K562 (cell line): ENCODE data around the gene PIK3CB. TPM values are rescaled to one million over a fixed set of nuclear protein-coding genes. Genes with fewer than 3 reads are reported as not detected.

Source experiments
- BCL6 ChIP-seq: fragments of 250-450 bp; sonication (Bioruptor Pico); IDR thresholded peaks from 2 replicates; pipeline ENCODE4 v1.4.0; 2020
- BHLHE40 ChIP-seq: IDR thresholded peaks from 2 replicates; pipeline ENCODE4 v1.6.1; 2011; ENCODE audit warnings: low read length, improper control_type of control experiment
- COPS2 ChIP-seq: fragments of 450-650 bp; conservative IDR thresholded peaks from 2 replicates; pipeline ENCODE4 v1.6.1; 2016; ENCODE audit warnings: mild to moderate bottlenecking, moderate library complexity
- CREB1 ChIP-seq, 2 experiments: sonication (generic) in 1 of 2; formaldehyde crosslinking in 1 of 2; IDR thresholded peaks; 2 replicates each; pipeline versions ENCODE4 v1.6.1 to v1.8.0; 2012 to 2022; ENCODE audit warnings: inconsistent platforms in 1 of 2, mild to moderate bottlenecking in 1 of 2, missing genetic modification reagents in 1 of 2, moderate library complexity in 1 of 2
- ETV5 ChIP-seq: sonication (generic); formaldehyde crosslinking; IDR thresholded peaks from 2 replicates; pipeline ENCODE4 v1.4.0; 2020; ENCODE audit warnings: low read depth, mild to moderate bottlenecking, missing genetic modification reagents
- GATA2 ChIP-seq: sonication (generic); formaldehyde crosslinking; IDR thresholded peaks from 2 replicates; pipeline ENCODE4 v1.4.0; 2020; ENCODE audit warnings: mild to moderate bottlenecking, missing genetic modification reagents
- GTF2E2 ChIP-seq: fragments of 200-800 bp; sonication (Bioruptor generic); IDR thresholded peaks from 2 replicates; pipeline ENCODE4 v1.6.1; 2016; ENCODE audit warnings: missing genetic modification characterization, missing compliant biosample characterization
- GTF2F1 ChIP-seq: IDR thresholded peaks from 2 replicates; pipeline ENCODE4 v1.6.1; 2011; ENCODE audit warnings: low read depth, low read length, improper control_type of control experiment
- HES1 ChIP-seq: fragments of 450-650 bp; IDR thresholded peaks from 2 replicates; pipeline ENCODE4 v1.6.1; 2016; ENCODE audit warnings: low read depth, mild to moderate bottlenecking, moderate library complexity
- HNRNPUL1 ChIP-seq: fragments of 200-400 bp; formaldehyde crosslinking; IDR thresholded peaks from 2 replicates; pipeline ENCODE4 v1.6.1; 2017; ENCODE audit warnings: low read length
- JUNB ChIP-seq: fragments of 450-650 bp; formaldehyde crosslinking; conservative IDR thresholded peaks from 2 replicates; pipeline ENCODE4 v1.4.0; 2020; ENCODE audit warnings: mild to moderate bottlenecking
- MXD1 ChIP-seq: fragments of 250-450 bp; sonication (Bioruptor Pico); IDR thresholded peaks from 2 replicates; pipeline ENCODE4 v1.8.0; 2021; ENCODE audit warnings: borderline replicate concordance, mild to moderate bottlenecking, moderate library complexity; ENCODE audit not compliant: poor library complexity, severe bottlenecking
- NBN ChIP-seq: fragments of 450-650 bp; IDR thresholded peaks from 2 replicates; pipeline ENCODE4 v1.6.1; 2016; ENCODE audit warnings: low read depth, mild to moderate bottlenecking
- NRF1 ChIP-seq, 2 experiments: fragments of 450-650 bp; IDR thresholded peaks in 1 of 2; conservative IDR thresholded peaks in 1 of 2; 2 replicates each; pipeline ENCODE4 v1.6.1; 2014; ENCODE audit warnings: mild to moderate bottlenecking in 2 of 2
- SLC30A9 ChIP-seq: fragments of 250-450 bp; sonication (Bioruptor Pico); IDR thresholded peaks from 2 replicates; pipeline ENCODE4 v1.8.0; 2022; ENCODE audit warnings: mild to moderate bottlenecking, moderate library complexity
- SRSF3 ChIP-seq: fragments of 200-400 bp; formaldehyde crosslinking; IDR thresholded peaks from 2 replicates; pipeline ENCODE4 v1.6.1; 2016; ENCODE audit warnings: mild to moderate bottlenecking, low read length, moderate library complexity; ENCODE audit not compliant: insufficient read depth
- ZBTB43 ChIP-seq: sonication (generic); formaldehyde crosslinking; IDR thresholded peaks from 2 replicates; pipeline ENCODE4 v1.8.0; 2023; ENCODE audit warnings: mild to moderate bottlenecking, missing genetic modification reagents
- ZFX ChIP-seq: sonication (generic); formaldehyde crosslinking; IDR thresholded peaks from 2 replicates; pipeline ENCODE4 v1.8.0; 2022; ENCODE audit warnings: mild to moderate bottlenecking, missing genetic modification reagents, moderate library complexity
- ZNF165 ChIP-seq: fragments of 250-450 bp; sonication (Bioruptor Pico); IDR thresholded peaks from 2 replicates; pipeline ENCODE4 v1.4.0; 2020; ENCODE audit warnings: borderline replicate concordance
- ZNF282 ChIP-seq: sonication (generic); formaldehyde crosslinking; IDR thresholded peaks from 2 replicates; pipeline ENCODE4 v1.8.1; 2023; ENCODE audit warnings: missing genetic modification reagents
- polyA plus RNA-seq, 8 experiments: library from polyadenylated mRNA; depleted of rRNA in 4 of 8; stranded (reverse) in 5 of 8; unstranded in 3 of 8; fragments of >200 nt; fragmentation: Nextera tagmentation in 2 of 8; fragmentation: Illumina TruSeq in 1 of 8; extraction: Ambion mirVana in 2 of 8; extraction: Trizol in 1 of 8; gene quantifications; 2 replicates each; pipeline versions ENCODE4 v1.2.1 to v1.2.3, GENCODE V29; 2011 to 2014; ENCODE audit warnings: inconsistent platforms in 1 of 8, missing spikeins in 1 of 8
- total RNA-seq, 7 experiments: library from RNA; depleted of rRNA in 6 of 7; stranded (reverse); fragments of >200 nt in 6 of 7; fragmentation: Illumina TruSeq in 2 of 7; extraction: Trizol in 2 of 7; gene quantifications; 2 replicates each; pipeline versions ENCODE4 v1.2.1 to v1.2.3, GENCODE V29; 2011 to 2021; ENCODE audit warnings: low replicate concordance in 1 of 7
- TF ChIP-seq, protein P1 (sequence below): fragments of 250-450 bp; sonication (Bioruptor Pico); IDR thresholded peaks from 2 replicates; pipeline ENCODE4 v1.4.0; 2020; ENCODE audit warnings: mild to moderate bottlenecking, moderate library complexity

PIK3CB gene
- total and polyA plus RNA-seq, 9 of the 15 experiments (the other 6 are each of a cell fraction or from before 2014, with no cell fraction given), result 15.3 to 62.6 (median 28.3) TPM

DNA sequence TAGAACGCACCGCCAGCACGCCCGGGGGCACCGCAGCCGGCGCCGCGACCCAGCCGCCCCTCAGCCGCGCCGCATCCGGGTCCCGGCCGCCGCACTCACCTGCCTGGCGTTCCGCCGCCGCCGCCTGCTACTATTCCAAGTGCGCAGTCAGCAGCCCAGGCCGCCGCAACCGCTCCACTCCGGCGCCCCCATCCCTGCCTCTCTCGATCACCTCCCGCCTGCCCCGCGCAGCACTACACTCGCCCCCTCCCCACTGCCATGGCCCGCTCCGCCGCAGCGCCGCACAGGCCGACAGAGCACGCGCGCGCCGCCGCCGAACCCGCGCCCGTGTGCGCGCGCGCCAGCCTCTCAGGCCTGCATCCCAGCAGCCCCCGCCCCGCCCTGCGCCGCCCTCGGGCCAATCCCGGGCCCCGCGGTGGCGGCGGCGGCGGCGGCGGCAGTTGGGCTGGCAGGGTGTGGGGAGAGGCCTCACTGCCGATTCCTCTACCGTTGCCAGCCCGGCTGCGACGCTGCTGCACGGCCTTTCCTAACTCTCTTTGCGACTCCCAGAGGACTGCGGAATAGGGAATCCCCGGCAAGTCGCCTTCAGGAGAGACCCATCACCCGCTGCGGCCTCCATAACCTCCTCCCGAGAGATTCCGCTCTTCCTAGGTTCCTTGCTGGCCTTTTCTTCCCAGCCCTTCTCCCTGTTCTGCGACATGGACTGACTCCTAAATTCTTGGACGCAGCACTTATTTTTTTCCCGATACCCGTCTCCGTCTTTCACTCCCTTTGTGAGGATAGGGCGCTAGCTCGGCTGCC lies at the start of gene PIK3CB (continued):
- TF ChIP-seq NBN, result peak; percentile 45; the same call in 1 of the 2 replicates
- TF ChIP-seq GATA2 (CRISPR knock-in tag), result no peak
- TF ChIP-seq, protein P1, sequence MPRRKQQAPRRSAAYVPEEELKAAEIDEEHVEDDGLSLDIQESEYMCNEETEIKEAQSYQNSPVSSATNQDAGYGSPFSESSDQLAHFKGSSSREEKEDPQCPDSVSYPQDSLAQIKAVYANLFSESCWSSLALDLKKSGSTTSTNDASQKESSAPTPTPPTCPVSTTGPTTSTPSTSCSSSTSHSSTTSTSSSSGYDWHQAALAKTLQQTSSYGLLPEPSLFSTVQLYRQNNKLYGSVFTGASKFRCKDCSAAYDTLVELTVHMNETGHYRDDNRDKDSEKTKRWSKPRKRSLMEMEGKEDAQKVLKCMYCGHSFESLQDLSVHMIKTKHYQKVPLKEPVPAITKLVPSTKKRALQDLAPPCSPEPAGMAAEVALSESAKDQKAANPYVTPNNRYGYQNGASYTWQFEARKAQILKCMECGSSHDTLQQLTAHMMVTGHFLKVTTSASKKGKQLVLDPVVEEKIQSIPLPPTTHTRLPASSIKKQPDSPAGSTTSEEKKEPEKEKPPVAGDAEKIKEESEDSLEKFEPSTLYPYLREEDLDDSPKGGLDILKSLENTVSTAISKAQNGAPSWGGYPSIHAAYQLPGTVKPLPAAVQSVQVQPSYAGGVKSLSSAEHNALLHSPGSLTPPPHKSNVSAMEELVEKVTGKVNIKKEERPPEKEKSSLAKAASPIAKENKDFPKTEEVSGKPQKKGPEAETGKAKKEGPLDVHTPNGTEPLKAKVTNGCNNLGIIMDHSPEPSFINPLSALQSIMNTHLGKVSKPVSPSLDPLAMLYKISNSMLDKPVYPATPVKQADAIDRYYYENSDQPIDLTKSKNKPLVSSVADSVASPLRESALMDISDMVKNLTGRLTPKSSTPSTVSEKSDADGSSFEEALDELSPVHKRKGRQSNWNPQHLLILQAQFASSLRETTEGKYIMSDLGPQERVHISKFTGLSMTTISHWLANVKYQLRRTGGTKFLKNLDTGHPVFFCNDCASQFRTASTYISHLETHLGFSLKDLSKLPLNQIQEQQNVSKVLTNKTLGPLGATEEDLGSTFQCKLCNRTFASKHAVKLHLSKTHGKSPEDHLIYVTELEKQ (CRISPR knock-in tag), result no peak
- TF ChIP-seq SRSF3, result no peak
- no peak for TF ChIP-seq BCL6 (CRISPR knock-in tag)
- TF ChIP-seq GTF2E2 (tag), result peak; percentile 82
- peak; percentile 83 to 86; a peak in 3 of 4 replicates for TF ChIP-seq NRF1 (conservative IDR thresholded peaks at IDR 0.05 in 1 of 2, IDR thresholded peaks at IDR 0.05 in 1 of 2)
- no peak for TF ChIP-seq ZBTB43 (CRISPR knock-in tag)
- TF ChIP-seq GTF2F1, result no peak
- no peak for TF ChIP-seq CREB1 (IDR thresholded peaks at IDR 0.05)
- TF ChIP-seq CREB1 (CRISPR knock-in tag; IDR thresholded peaks at IDR 0.05), result peak; percentile 30; the same call in 1 of the 2 replicates
- no peak for TF ChIP-seq JUNB (CRISPR knock-in tag)
- TF ChIP-seq BHLHE40, result no peak
- TF ChIP-seq MXD1 (CRISPR knock-in tag), result no peak
- TF ChIP-seq ZNF165 (CRISPR knock-in tag), result no peak
- no peak for TF ChIP-seq ZNF282 (CRISPR knock-in tag)
- no peak for TF ChIP-seq ETV5 (CRISPR knock-in tag)
- no peak for TF ChIP-seq HES1
- TF ChIP-seq SLC30A9 (CRISPR knock-in tag), result no peak
- TF ChIP-seq HNRNPUL1, result no peak
- TF ChIP-seq ZFX (CRISPR knock-in tag), result peak; percentile 85
- no peak for TF ChIP-seq COPS2
